ENCODE data around the gene CMTM7.

Gene CMTM7

GRCh38 chr3:32391643-32392535 lies at the start of gene CMTM7:
TSS of gene CMTM7 (plus strand) at chr3:32391853. CDS start at chr3:32391907, 54 bp downstream.
- DNase-seq = peak; percentile 41

GRCh38 chr3:32347343-32348125 lies 44.1 kb upstream of the CMTM7 start:
- no peak for DNase-seq

GRCh38 chr3:32349184-32349583 lies 42.5 kb upstream of the CMTM7 start:
- DNase-seq = no peak

GRCh38 chr3:32352563-32352962 lies 39.1 kb upstream of the CMTM7 start:
- DNase-seq = no peak

GRCh38 chr3:32353351-32353750 lies 38.3 kb upstream of the CMTM7 start:
- no peak for DNase-seq

GRCh38 chr3:32354362-32354778 lies 37.3 kb upstream of the CMTM7 start:
- no peak for DNase-seq

GRCh38 chr3:32355751-32356291 lies 35.8 kb upstream of the CMTM7 start:
- DNase-seq = no peak

GRCh38 chr3:32359766-32360492 lies 31.7 kb upstream of the CMTM7 start:
- no peak for DNase-seq

- no peak for DNase-seq
Measured at GRCh38 chr3:32360493-32360827, 31.2 kb upstream of the CMTM7 start.

GRCh38 chr3:32366638-32367397 lies 24.8 kb upstream of the CMTM7 start:
- no peak for DNase-seq

GRCh38 chr3:32367442-32367841 lies 24.2 kb upstream of the CMTM7 start:
- no peak for DNase-seq

- DNase-seq = no peak
Measured at GRCh38 chr3:32371461-32372212, 20.0 kb upstream of the CMTM7 start.

- DNase-seq = no peak
Measured at GRCh38 chr3:32372213-32372490, 19.5 kb upstream of the CMTM7 start.

GRCh38 chr3:32373276-32373675 lies 18.4 kb upstream of the CMTM7 start:
- DNase-seq = no peak

- no peak for DNase-seq
Measured at GRCh38 chr3:32373844-32374243, 17.8 kb upstream of the CMTM7 start.

- no peak for DNase-seq
Measured at GRCh38 chr3:32374788-32375595, 16.7 kb upstream of the CMTM7 start.

- no peak for DNase-seq
Measured at GRCh38 chr3:32375596-32375930, 16.1 kb upstream of the CMTM7 start.

GRCh38 chr3:32376115-32376514 lies 15.5 kb upstream of the CMTM7 start:
- no peak for DNase-seq

GRCh38 chr3:32379831-32380500 lies 11.7 kb upstream of the CMTM7 start:
- DNase-seq = no peak

- DNase-seq = no peak
Measured at GRCh38 chr3:32381922-32382321, 9.7 kb upstream of the CMTM7 start.

Measured in NCI-H510A (cell line).